Measurements from ENCODE around the gene OSTN. TPM values are rescaled to one million over a fixed set of nuclear protein-coding genes. Genes with fewer than 3 reads are reported as not detected.
A peak's percentile ranks its signal among the peaks of the same experiment; 100 is the strongest.

The OSTN gene
- total RNA-seq, 1 donor from 2014 or later, result not detected

DNA sequence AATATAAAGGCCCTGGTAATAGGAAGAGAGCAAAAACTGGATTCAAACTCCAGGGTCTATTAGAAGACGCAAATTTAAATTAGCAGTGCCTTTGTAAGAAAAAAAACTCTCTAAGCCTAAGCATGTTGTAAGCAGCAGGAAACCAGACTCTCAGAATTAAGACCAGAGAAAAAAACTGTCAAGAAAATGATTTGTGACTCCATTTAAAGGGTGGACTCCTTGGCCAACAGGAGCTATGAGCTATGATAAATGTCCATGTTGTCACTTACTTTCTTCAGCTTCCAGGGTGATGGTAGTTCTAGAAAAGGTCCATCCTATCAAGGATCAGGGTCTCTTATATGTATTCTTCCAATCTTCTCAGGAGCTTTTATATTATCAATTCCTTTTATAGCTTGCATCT, 95.2 kb downstream of the OSTN start:
- Mint-ChIP-seq H3K4me3 (no peak overlapping the region), H3K9me3 (no peaks in the 10 kb centered on the region), H3K27ac (no peak overlapping the region), H3K36me3 (ENCODE audit: low read depth) (no peaks in the 10 kb centered on the region), H3K27me3 (no peaks in the 10 kb centered on the region), H3K4me1 (peaks cover 2% of the 10 kb centered on the region)
- intact Hi-C loops (cut with micrococcal nuclease), result no loop called here
- no peak for DNase-seq

DNA sequence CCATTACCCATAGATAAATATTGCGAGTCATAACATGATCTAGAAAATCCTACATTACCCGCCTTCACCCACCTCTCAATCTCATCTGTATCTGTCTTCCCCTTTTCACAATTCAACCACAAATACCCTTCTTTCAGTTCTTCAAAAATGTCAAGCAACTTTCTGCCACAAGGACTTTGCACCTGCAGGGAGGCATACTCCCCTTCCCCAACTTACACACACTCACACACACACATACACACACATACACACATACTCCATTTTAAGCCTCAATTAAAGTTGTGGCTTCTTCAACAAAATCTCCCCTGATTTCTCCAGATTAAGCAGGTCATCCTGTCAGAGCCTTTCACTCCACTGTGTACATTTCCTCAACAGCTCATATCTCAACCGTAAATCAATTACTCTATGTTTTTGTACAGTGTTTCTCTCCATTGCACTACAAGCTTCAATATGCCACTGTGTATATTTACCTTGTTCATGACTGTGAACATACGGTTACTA, 97.0 kb downstream of the OSTN start:
- DNase-seq, result no peak
- Mint-ChIP-seq H3K4me1 (no peaks in the 10 kb centered on the region), H3K9me3 (no peaks in the 10 kb centered on the region), H3K36me3 (ENCODE audit: low read depth) (no peaks in the 10 kb centered on the region), H3K4me3 (no peak overlapping the region), H3K27ac (no peak overlapping the region), H3K27me3 (no peaks in the 10 kb centered on the region)
- intact Hi-C loops (cut with micrococcal nuclease), result no loop called here

DNA sequence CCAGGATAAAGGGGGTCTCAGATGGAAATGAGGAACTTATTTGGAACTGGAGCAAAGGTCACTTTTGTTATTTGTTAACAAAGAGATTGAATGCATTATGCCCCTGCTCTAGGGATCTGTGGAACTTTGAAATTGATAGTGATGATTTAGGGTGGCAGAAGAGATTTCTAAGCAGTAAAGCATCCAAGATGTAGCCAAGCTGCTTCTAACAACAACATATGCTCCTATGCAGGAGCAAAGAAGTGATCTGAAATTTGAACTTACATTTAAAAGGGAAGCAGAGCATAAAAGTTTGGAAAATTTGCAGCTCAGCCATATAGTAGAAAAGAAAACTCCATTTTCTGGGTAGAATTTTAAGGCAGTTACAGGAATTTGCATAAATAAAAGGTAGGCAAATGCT, 99.8 kb downstream of the OSTN start:
- H3K27me3 Mint-ChIP-seq, result no peaks in the 10 kb centered on the region
- H3K9me3 Mint-ChIP-seq, result no peaks in the 10 kb centered on the region
- no peaks in the 10 kb centered on the region for H3K4me1 Mint-ChIP-seq
- no peak overlapping the region for H3K4me3 Mint-ChIP-seq
- no peaks in the 10 kb centered on the region for H3K36me3 Mint-ChIP-seq (ENCODE audit: low read depth)
- intact Hi-C loops (cut with micrococcal nuclease), result no loop called here
- DNase-seq, result no peak
- H3K27ac Mint-ChIP-seq, result no peak overlapping the region

- Mint-ChIP-seq H3K36me3 (ENCODE audit: low read depth) (no peaks in the 10 kb centered on the region), H3K4me3 (no peak overlapping the region), H3K4me1 (no peaks in the 10 kb centered on the region), H3K27me3 (no peaks in the 10 kb centered on the region), H3K9me3 (no peaks in the 10 kb centered on the region), H3K27ac (peak overlapping the region; percentile 18)
- DNase-seq, result no peak
- intact Hi-C loops (cut with micrococcal nuclease), result no loop called here
Measured at GRCh38 chr3:191300422-191300821, 101.4 kb downstream of the OSTN start.

DNA sequence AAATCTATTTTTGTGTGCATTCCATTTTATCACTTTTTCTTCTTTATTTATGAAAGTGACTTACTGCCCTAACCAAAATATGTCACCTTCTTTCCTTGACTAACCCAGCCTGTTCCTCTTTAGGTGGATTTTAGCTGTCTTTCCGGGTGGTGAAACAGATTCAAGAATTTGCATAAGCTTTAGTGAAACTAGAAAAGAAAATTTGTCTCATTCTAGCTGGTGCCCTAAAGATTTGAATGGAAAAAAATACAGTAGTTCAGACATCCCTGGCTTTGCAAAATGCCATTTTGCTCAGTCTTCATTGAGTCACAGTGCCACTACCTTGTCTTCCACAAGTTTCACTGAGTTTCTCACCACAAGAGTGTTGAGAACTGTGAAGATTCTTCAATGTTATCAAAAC, 102.0 kb downstream of the OSTN start:
- intact Hi-C loops (cut with micrococcal nuclease), result no loop called here
- H3K9me3 Mint-ChIP-seq, result no peaks in the 10 kb centered on the region
- no peaks in the 10 kb centered on the region for H3K36me3 Mint-ChIP-seq (ENCODE audit: low read depth)
- no peak for DNase-seq
- no peak overlapping the region for H3K27ac Mint-ChIP-seq
- no peaks in the 10 kb centered on the region for H3K27me3 Mint-ChIP-seq
- no peaks in the 10 kb centered on the region for H3K4me1 Mint-ChIP-seq
- no peak overlapping the region for H3K4me3 Mint-ChIP-seq

- no peak overlapping the region for H3K27ac Mint-ChIP-seq
- H3K4me1 Mint-ChIP-seq, result no peaks in the 10 kb centered on the region
- no peak for DNase-seq
- no peak overlapping the region for H3K4me3 Mint-ChIP-seq
- intact Hi-C loops (cut with micrococcal nuclease), result no loop called here
- no peaks in the 10 kb centered on the region for H3K9me3 Mint-ChIP-seq
- no peaks in the 10 kb centered on the region for H3K36me3 Mint-ChIP-seq (ENCODE audit: low read depth)
- no peaks in the 10 kb centered on the region for H3K27me3 Mint-ChIP-seq
Measured at GRCh38 chr3:191301782-191302411, 102.9 kb downstream of the OSTN start.

DNA sequence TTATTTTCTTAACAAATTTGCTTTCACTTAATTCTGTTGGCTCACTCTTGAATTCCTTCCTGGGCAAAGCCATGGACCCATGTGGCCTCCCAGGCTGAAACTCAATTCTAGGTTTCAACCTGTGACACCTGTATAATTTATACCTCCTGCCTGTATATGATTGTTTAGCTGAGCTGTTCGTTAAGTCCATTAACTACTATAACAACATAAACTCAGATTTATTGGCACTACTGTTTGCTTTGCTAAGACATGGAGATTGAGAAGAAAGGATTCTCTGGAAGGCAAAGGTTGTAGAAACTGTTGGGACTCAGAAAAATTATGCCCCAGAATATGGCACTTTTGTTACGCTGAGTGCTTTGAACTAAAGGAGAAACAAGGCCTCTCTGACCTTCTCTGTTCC, 103.4 kb downstream of the OSTN start:
- H3K27ac Mint-ChIP-seq, result no peak overlapping the region
- H3K4me1 Mint-ChIP-seq, result no peaks in the 10 kb centered on the region
- DNase-seq, result no peak
- intact Hi-C loops (cut with micrococcal nuclease), result no loop called here
- H3K9me3 Mint-ChIP-seq, result no peaks in the 10 kb centered on the region
- no peaks in the 10 kb centered on the region for H3K27me3 Mint-ChIP-seq
- no peak overlapping the region for H3K4me3 Mint-ChIP-seq
- H3K36me3 Mint-ChIP-seq (ENCODE audit: low read depth), result no peaks in the 10 kb centered on the region

GRCh38 chr3:191303596-191303995, 104.6 kb downstream of the OSTN start:
- Mint-ChIP-seq H3K4me1 (no peaks in the 10 kb centered on the region), H3K9me3 (no peaks in the 10 kb centered on the region), H3K27ac (no peak overlapping the region), H3K36me3 (ENCODE audit: low read depth) (no peaks in the 10 kb centered on the region), H3K27me3 (no peaks in the 10 kb centered on the region), H3K4me3 (no peak overlapping the region)
- DNase-seq, result no peak
- intact Hi-C loops (cut with micrococcal nuclease), result no loop called here

DNA sequence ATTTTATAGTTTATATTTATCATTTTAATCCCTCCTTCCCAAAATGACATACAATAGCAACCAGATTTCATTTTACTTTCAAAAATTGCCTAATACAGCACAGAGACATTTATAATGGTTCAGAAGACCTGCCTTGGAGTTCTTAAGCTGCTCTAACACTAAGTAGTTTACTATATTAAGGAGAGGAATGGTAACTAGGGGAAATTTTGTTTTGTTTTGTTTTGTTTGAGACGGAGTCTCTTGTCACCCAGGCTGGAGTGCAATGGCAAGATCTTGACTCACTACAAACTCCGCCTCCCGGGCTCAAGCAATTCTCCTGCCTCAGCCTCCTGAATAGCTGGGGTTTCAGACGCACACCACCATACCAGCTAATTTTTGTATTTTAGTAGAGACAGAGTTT, 107.4 kb downstream of the OSTN start:
- Mint-ChIP-seq H3K4me1 (no peaks in the 10 kb centered on the region), H3K27me3 (no peaks in the 10 kb centered on the region), H3K36me3 (ENCODE audit: low read depth) (no peaks in the 10 kb centered on the region), H3K27ac (no peak overlapping the region), H3K4me3 (no peak overlapping the region), H3K9me3 (no peaks in the 10 kb centered on the region)
- DNase-seq, result no peak
- intact Hi-C loops (cut with micrococcal nuclease), result no loop called here

DNA sequence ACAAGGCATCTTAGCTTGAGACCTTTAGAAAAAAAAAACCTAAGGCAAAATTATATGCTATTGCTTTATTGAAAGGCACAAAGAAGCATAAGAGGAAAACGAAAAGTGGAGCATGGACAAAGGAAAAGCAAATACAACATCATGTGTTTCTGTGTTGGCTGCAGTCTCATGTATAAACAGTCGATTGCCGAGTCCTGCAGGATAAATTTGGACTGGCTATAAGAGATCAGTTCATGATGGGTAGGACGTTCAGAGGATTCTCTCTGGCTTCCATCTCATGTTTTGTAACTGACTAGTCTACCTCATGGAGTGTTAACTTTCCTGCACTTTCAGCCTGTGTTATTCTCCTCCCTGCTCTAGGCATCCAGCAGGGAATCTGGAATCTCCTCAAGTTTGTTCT, 108.3 kb downstream of the OSTN start:
- peaks cover 1% of the 10 kb centered on the region for H3K9me3 Mint-ChIP-seq
- no peak overlapping the region for H3K4me3 Mint-ChIP-seq
- intact Hi-C loops (cut with micrococcal nuclease), result no loop called here
- H3K27ac Mint-ChIP-seq, result no peak overlapping the region
- no peaks in the 10 kb centered on the region for H3K36me3 Mint-ChIP-seq (ENCODE audit: low read depth)
- H3K4me1 Mint-ChIP-seq, result no peaks in the 10 kb centered on the region
- no peaks in the 10 kb centered on the region for H3K27me3 Mint-ChIP-seq
- no peak for DNase-seq

DNA sequence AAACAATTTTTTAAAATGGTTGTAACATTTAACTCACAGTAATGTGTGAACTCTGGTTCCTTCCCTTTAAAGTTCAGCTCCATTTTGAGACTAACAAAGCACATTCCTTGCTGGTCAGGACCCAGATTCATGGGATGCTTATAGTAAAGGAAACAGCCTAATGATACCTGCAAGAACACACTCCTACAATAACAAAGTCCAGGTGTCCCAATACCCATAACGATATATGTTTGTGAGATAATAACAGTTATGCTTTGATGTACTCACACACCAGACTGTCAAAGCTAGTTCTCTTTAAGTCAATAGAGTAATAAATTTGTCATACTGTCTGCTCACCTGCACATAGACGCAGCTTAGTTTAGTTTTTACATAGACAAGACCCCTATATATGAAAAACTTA, 114.3 kb downstream of the OSTN start:
- H3K9me3 Mint-ChIP-seq, result peaks cover 4% of the 10 kb centered on the region

DNA sequence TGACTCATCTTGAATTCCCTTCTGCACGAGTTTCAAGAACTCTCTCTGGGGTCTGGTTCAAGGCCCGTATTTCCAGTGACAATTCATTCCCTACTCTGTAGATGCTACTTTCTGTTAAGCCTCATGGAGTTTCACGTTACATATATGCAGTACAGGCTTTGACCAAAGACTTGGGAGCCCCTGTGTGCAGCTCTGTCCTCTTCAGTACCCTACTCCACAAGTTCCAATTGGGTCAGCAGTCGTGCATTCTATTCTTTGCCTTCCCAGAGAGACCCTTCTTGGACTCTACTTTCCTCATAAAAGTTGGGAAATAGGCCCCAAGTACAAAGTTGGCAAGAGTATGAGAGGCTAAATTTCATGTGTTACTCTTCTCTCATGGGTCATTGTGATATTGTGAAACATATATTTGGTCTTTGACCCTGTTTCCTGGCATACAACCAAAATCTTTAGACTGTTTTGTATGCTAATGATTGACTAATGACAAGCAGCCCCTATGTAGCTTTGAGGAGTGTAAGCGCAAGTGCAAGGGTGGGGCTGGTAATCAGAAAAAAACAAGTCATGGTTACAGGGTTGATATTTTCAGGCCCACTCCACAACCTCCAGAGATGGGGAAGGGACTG, 115.2 kb downstream of the OSTN start:
- Mint-ChIP-seq H3K27me3 (no peaks in the 10 kb centered on the region), H3K36me3 (ENCODE audit: low read depth) (no peaks in the 10 kb centered on the region), H3K9me3 (peaks cover 4% of the 10 kb centered on the region), H3K27ac (no peak overlapping the region), H3K4me1 (no peaks in the 10 kb centered on the region), H3K4me3 (no peak overlapping the region)
- intact Hi-C loops (cut with micrococcal nuclease), result no loop called here
- DNase-seq, result no peak

More for the DNA sequence above, 114.3 kb downstream of the OSTN start:
- DNase-seq, result no peak
- no peaks in the 10 kb centered on the region for H3K4me1 Mint-ChIP-seq
- no peaks in the 10 kb centered on the region for H3K27me3 Mint-ChIP-seq
- H3K27ac Mint-ChIP-seq, result no peak overlapping the region
- intact Hi-C loops (cut with micrococcal nuclease), result no loop called here
- H3K36me3 Mint-ChIP-seq (ENCODE audit: low read depth), result no peaks in the 10 kb centered on the region
- H3K4me3 Mint-ChIP-seq, result no peak overlapping the region
